GM18507 (cell line): Measurements from ENCODE around the gene RHBDD1.

ENCODE experiments used
- DNase-seq: peaks from one replicate; pipeline ENCODE4 v3.0.0; 2011; ENCODE audit warnings: low read depth; ENCODE audit not compliant: insufficient read length; ENCODE audit errors: extremely low spot score
- FAIRE-seq: peaks from 2 replicates; lab custom pipeline; 2011; peaks lifted over from hg19 to GRCh38; lab: Jason Lieb, UNC

RHBDD1 gene

GRCh38 chr2:227043981-227044380 is 208.1 kb downstream of the RHBDD1 start:
- DNase-seq = no peak

More at GRCh38 chr2:227043981-227044380, 208.1 kb downstream of the RHBDD1 start:
- no peak for FAIRE-seq
